MM.1S (cell line): ENCODE data around the gene RAPGEF3.

Source experiments
- DNase-seq: peaks from one replicate; pipeline ENCODE4 v3.0.0-alpha.2; 2015
- H2AFZ ChIP-seq: fragments of 300-600 bp; sonication (generic); 2 replicates; pipeline ENCODE4 v1.6.0; 2016; ENCODE audit warnings: antibody characterized with exemption, low read length
- H3F3A ChIP-seq: fragments of 300-600 bp; sonication (generic); 2 replicates; pipeline ENCODE4 v1.6.1; 2016; ENCODE audit warnings: mild to moderate bottlenecking, antibody characterized with exemption, low read length, moderate library complexity, mixed read lengths; ENCODE audit not compliant: insufficient read depth
- H3K27ac ChIP-seq: fragments of 300-600 bp; sonication (generic); 2 replicates; pipeline ENCODE4 v1.5.1; 2016; ENCODE audit warnings: mild to moderate bottlenecking, low read length
- H3K27me3 ChIP-seq: fragments of 300-600 bp; sonication (generic); replicated peaks from 2 replicates; pipeline ENCODE4 v1.6.0; 2016; ENCODE audit warnings: low read length; ENCODE audit not compliant: insufficient read depth
- H3K36me3 ChIP-seq: fragments of 300-600 bp; sonication (generic); replicated peaks from 2 replicates; pipeline ENCODE4 v1.6.1; 2016; ENCODE audit warnings: mild to moderate bottlenecking, low read length, mixed read lengths; ENCODE audit not compliant: insufficient read depth
- H3K4me1 ChIP-seq: fragments of 300-600 bp; sonication (generic); 2 replicates; pipeline ENCODE4 v1.6.1; 2016; ENCODE audit warnings: low read length, mixed read lengths
- H3K4me2 ChIP-seq: fragments of 300-600 bp; sonication (generic); 2 replicates; pipeline ENCODE4 v1.6.0; 2016; ENCODE audit warnings: low read depth, low read length
- H3K4me3 ChIP-seq: fragments of 300-600 bp; sonication (generic); 2 replicates; pipeline ENCODE4 v1.5.1; 2016; ENCODE audit warnings: low read length, mixed read lengths
- H3K79me2 ChIP-seq: fragments of 300-600 bp; sonication (generic); 2 replicates; pipeline ENCODE4 v1.6.1; 2016; ENCODE audit warnings: mixed run types, low read length, mixed read lengths
- H3K9ac ChIP-seq: fragments of 300-600 bp; sonication (generic); 2 replicates; pipeline ENCODE4 v1.6.1; 2016; ENCODE audit warnings: low read length, mixed read lengths
- H3K9me2 ChIP-seq: fragments of 300-600 bp; sonication (generic); replicated peaks from 2 replicates; pipeline ENCODE4 v1.6.1; 2016; ENCODE audit warnings: mild to moderate bottlenecking, low read length, mixed read lengths; ENCODE audit not compliant: insufficient read depth
- H3K9me3 ChIP-seq: fragments of 300-600 bp; sonication (generic); replicated peaks from 2 replicates; pipeline ENCODE4 v1.6.1; 2016; ENCODE audit warnings: mild to moderate bottlenecking, low read length, mixed read lengths; ENCODE audit not compliant: insufficient read depth
- H4K20me1 ChIP-seq: fragments of 300-600 bp; sonication (generic); 2 replicates; pipeline ENCODE4 v1.6.1; 2016; ENCODE audit warnings: mild to moderate bottlenecking, low read length, moderate library complexity, mixed read lengths; ENCODE audit not compliant: insufficient read depth
- EZH2 ChIP-seq: fragments of 300-600 bp; sonication (generic); optimal IDR thresholded peaks from 2 replicates; pipeline ENCODE3; 2017; ENCODE audit warnings: low read depth, mild to moderate bottlenecking, antibody characterized with exemption, low read length, mixed read lengths
- EZH2phosphoT487 ChIP-seq: fragments of 300-600 bp; sonication (generic); IDR thresholded peaks from 2 replicates; pipeline ENCODE4 v1.6.1; 2018; ENCODE audit warnings: antibody characterized with exemption, low read length
- TF ChIP-seq, protein P1 (sequence below): fragments of 300-600 bp; sonication (generic); IDR thresholded peaks from 2 replicates; pipeline ENCODE4 v1.5.1; 2016; ENCODE audit warnings: antibody characterized with exemption, low read length, mixed read lengths

RAPGEF3 gene

GRCh38 chr12:47787596-47788319 lies 29.1 kb upstream of the RAPGEF3 start:
- Histone ChIP-seq H4K20me1 (no peaks in the 10 kb centered on the region), H3K27ac (no peak overlapping the region), H3K27me3 (no peaks in the 10 kb centered on the region), H3K9me3 (no peaks in the 10 kb centered on the region), H3K9me2 (no peaks in the 10 kb centered on the region), H3K4me2 (no peak overlapping the region), H3K9ac (no peak overlapping the region), H3F3A (no peaks in the 10 kb centered on the region), H2AFZ (no peak overlapping the region), H3K4me1 (no peaks in the 10 kb centered on the region), H3K4me3 (no peak overlapping the region), H3K79me2 (0 out of 2 replicates have a peak, but pooled peaks cover 6% of the 10 kb centered on the region), H3K36me3 (no peaks in the 10 kb centered on the region)
- DNase-seq, result no peak
- TF ChIP-seq EZH2 (no peak), EZH2phosphoT487 (no peak)
- TF ChIP-seq, protein P1, sequence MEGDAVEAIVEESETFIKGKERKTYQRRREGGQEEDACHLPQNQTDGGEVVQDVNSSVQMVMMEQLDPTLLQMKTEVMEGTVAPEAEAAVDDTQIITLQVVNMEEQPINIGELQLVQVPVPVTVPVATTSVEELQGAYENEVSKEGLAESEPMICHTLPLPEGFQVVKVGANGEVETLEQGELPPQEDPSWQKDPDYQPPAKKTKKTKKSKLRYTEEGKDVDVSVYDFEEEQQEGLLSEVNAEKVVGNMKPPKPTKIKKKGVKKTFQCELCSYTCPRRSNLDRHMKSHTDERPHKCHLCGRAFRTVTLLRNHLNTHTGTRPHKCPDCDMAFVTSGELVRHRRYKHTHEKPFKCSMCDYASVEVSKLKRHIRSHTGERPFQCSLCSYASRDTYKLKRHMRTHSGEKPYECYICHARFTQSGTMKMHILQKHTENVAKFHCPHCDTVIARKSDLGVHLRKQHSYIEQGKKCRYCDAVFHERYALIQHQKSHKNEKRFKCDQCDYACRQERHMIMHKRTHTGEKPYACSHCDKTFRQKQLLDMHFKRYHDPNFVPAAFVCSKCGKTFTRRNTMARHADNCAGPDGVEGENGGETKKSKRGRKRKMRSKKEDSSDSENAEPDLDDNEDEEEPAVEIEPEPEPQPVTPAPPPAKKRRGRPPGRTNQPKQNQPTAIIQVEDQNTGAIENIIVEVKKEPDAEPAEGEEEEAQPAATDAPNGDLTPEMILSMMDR, result no peak

DNA sequence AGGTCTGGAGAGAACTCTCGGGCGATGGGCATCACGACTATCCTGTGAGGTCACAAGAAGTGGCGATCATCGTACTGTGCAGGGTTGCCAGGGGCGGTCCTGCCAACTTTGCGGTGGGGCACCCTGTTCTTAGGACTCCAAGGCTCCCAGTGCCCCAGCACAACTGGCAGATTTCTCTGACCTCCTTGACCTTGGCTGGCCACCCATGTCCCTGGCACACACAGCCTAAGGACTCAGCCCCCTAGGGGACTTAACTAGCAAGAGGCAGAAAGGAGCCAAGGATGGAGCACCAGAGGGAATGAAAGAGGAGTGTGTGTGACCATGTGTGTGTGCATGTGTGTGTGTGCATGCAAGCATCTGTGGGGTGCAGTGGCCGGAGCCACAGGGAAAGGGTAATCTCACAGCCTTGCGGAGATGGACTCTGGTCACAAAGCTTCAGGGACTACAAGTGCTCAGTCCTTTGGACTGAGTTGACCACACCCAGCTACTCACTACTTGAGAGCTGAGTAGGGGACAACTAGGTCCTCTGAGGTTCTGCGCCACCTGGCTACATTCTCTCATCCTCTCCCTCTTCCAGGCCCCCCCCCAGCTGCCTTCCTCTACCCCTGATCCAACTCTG lies 28.1 kb upstream of the RAPGEF3 start:
- no peak overlapping the region for H3K9ac ChIP-seq
- H3K4me1 ChIP-seq, result no peaks in the 10 kb centered on the region
- no peaks in the 10 kb centered on the region for H3K9me2 ChIP-seq
- H3K4me3 ChIP-seq, result no peak overlapping the region
- TF ChIP-seq, protein P1, result no peak
- no peak for TF ChIP-seq EZH2
- TF ChIP-seq EZH2phosphoT487, result no peak
- no peak overlapping the region for H3K27ac ChIP-seq
- no peaks in the 10 kb centered on the region for H3F3A ChIP-seq
- H3K79me2 ChIP-seq, result no peaks in the 10 kb centered on the region
- H3K27me3 ChIP-seq, result no peaks in the 10 kb centered on the region
- no peaks in the 10 kb centered on the region for H4K20me1 ChIP-seq
- H2AFZ ChIP-seq, result no peak overlapping the region
- DNase-seq, result no peak
- H3K4me2 ChIP-seq, result no peak overlapping the region
- no peaks in the 10 kb centered on the region for H3K36me3 ChIP-seq
- H3K9me3 ChIP-seq, result no peaks in the 10 kb centered on the region

- Histone ChIP-seq H3F3A (peaks cover 6% of the 10 kb centered on the region; the same call in 1 of the 2 replicates), H3K36me3 (no peaks in the 10 kb centered on the region)
Observed at GRCh38 chr12:47785887-47786661, 27.4 kb upstream of the RAPGEF3 start.

More at GRCh38 chr12:47785887-47786661, 27.4 kb upstream of the RAPGEF3 start:
- TF ChIP-seq EZH2, result no peak
- TF ChIP-seq, protein P1, result no peak
- no peak for TF ChIP-seq EZH2phosphoT487
- H3K4me2 ChIP-seq, result no peak overlapping the region
- no peak overlapping the region for H2AFZ ChIP-seq
- no peaks in the 10 kb centered on the region for H3K79me2 ChIP-seq
- H3K9ac ChIP-seq, result no peak overlapping the region
- H3K4me3 ChIP-seq, result no peak overlapping the region
- no peaks in the 10 kb centered on the region for H3K9me2 ChIP-seq
- no peaks in the 10 kb centered on the region for H3K9me3 ChIP-seq
- H3K27me3 ChIP-seq, result no peaks in the 10 kb centered on the region
- no peak overlapping the region for H3K27ac ChIP-seq
- no peak for DNase-seq
- H4K20me1 ChIP-seq, result no peaks in the 10 kb centered on the region
- H3K4me1 ChIP-seq, result no peaks in the 10 kb centered on the region
